NCI-H128 (cell line): ENCODE data around the gene GPR55.

ENCODE experiments used
- DNase-seq: peaks from one replicate; lab custom pipeline; 2025; ENCODE audit not compliant: unreplicated experiment; lab: John Stamatoyannopoulos, UW

GPR55 gene

DNA sequence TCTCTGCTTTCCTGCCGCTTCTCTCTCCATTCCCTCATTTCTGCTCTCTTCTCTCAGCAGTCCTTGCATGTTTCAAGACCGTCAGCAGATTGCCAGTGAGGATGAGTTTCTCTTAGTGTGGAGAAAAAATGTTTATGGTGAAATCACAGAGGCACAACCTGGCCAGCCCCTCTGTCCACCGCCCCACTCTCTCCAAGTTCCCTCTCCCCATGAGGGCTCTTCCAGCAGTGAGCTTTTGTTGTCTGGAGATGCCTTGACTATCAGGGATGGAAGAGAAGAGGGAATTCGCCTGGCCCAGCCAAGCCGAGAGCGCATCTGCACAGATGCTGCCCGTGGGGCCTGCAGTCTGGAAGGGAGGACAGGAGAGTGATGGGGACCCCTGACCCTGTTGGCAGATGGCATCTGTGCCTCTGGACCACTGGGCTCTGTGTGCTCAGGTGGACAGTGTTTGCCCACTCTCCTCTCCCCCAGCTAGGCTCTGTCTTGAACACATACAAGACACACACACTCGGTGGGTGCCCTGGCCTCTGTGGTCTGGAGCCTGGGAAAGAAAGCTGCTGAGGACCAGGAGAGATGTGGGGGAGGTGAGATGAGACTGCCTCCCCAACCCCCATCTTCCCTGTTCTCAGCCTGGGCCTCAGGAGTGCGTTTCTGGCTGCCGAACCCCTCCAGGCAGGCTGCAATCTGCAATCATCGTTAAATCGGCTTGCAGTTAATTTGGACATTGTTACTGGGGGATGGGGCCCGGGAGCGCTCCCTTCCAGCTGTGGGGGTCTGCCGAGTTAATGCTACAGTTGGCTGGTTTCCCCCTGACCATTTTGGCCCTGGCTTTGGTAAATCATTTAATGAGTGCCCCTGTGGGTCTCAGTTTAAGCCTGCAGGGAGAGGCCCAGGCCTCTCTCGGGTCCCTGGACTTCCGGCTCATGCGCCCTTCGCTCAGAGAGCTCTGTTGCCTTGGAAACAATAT, 55.8 kb downstream of the GPR55 start:
- DNase-seq = no peak

DNA sequence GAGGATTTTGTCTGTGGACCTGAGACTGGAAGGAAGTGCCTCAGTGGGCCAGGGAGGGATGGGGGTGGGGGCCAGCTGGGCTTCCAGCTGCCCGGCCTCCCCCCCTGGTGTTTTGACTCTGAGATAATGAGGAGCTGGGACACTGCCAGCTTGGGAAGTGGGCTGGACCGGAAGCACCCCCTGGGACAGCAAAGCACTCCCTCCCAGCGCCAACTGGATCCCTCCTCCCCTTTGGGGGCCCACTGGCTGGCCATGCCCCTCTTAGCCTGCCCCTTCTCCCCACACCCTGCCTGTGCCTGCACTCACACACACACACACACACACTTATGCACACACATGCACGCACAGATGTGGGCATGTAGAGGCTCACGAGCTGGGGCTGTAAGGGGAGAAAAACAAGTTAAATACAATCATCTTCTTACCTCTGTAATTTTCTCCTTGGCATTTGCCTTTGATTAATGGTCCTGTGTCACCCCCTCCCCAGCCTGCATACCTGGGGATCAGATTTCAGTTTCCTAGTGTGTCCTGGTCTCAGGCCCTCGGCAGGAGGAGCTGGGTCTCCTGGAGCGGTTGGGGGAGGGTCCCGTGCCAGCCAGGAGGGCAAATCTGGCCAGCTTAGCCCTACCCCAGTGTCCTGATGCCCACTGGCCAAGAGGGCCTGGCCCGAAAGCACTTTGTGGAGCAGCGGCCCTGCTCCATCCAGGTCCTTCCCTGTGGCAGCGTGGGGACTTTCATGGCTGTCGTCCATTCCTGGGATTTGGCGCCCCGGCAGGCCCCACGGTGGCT, 56.7 kb downstream of the GPR55 start:
- no peak for DNase-seq

DNA sequence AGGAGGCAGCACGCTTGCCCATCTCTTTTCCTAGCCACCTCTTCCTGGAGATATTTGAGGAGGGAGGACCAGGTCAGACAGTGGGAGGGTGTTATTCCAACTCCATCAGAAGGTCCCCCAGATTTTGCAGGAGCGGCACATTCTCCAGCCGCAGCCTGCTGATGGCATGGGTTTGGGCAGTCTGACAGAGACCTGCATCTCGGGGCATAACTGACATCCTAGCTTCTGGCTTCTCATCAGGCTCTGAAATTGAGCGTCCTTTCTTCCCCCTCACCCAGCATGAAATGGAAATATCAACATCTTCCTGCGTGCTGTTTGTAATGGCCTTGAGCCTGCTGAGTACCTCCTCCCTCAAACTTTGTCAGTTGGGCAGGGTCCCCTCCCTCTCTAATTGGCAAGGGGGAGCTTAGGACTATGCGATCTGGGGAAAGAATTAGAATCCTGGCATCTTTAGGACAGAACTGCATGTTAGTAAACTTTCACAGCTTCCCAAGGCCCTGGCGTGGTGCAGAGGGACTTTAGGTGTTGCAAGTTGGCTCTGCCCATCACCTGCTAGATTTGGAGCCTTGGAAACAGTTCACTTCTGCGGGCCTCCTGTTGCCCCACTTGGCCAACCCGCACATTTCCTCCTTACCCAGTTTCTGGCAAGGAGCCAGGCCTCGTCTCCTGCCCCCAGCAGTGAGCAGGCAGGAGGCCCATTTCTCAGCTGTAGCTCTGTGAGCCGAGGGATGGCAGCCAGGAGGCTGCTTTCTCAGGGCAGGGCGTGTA, 58.1 kb downstream of the GPR55 start:
- no peak for DNase-seq

DNA sequence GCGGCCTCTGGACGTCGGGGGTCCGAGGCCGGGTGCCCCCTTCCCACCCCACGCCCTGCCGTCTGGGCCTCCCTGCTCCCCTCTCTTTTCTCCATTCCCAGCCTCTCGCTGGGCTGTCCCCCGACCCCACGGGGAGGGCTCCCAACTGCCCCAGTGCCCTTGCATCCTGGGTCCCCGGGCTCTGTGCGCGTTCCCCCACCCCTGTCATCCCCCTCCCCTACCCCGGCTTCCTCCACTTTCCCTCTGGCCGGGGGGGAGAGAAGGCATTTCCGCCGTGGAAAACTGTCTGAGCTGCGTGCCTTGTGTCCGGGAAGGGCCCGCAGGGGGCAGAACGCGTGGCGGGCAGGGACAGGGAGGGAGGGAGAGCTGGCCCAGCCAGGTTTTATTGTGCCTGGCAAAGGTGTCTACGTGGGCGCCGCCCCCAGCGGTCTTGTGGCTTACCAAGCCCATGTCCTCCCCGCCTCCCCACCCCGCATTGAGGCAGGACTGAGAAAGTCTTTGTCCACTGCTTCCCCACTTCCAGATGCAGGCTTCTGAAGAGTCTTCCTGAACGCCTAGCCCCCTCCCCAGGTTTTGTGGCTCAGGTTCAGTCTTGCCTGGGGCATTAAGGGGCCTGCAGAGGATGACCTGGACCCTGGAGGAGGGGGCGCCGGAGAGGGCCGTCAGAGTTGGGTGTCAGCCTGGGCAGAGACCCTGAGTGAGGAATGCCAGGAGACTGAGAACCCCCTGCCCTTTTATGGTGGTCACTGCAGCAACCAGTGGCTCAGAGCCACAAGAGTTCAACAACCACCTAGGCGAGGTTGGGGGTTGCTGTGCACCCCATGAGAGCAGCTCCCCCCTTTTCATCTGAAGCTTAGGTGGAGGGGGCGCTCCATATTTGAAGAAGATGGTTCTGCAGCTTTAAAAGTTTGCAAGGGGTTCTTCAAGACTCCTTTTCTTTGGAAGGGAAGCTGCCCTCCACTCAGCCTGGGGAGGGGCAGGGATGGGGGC, 59.0 kb downstream of the GPR55 start:
- DNase-seq = no peak

DNA sequence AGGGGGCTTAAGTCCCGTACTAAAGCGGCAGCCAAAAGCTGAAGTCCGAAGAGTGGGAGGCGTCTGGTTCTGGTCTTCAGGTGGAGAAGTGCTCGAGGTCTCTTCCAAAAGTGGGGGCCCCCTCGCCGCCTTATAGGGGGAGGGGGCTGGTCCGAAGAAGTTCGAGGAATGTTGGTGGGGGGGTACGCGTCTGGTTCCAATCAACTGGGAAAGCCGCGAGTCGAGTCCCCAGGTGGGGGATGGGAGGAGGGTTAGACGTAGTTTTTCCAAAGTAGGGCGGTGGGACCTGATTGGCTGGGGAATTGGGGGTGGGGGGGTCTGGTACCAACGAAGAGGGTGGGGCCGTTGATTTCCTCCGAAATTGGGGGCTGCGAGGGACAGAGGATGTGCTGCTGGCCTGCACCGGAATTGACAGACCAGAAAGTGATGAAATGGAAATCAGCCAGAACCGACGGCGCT, 59.7 kb downstream of the GPR55 start:
- no peak for DNase-seq

DNA sequence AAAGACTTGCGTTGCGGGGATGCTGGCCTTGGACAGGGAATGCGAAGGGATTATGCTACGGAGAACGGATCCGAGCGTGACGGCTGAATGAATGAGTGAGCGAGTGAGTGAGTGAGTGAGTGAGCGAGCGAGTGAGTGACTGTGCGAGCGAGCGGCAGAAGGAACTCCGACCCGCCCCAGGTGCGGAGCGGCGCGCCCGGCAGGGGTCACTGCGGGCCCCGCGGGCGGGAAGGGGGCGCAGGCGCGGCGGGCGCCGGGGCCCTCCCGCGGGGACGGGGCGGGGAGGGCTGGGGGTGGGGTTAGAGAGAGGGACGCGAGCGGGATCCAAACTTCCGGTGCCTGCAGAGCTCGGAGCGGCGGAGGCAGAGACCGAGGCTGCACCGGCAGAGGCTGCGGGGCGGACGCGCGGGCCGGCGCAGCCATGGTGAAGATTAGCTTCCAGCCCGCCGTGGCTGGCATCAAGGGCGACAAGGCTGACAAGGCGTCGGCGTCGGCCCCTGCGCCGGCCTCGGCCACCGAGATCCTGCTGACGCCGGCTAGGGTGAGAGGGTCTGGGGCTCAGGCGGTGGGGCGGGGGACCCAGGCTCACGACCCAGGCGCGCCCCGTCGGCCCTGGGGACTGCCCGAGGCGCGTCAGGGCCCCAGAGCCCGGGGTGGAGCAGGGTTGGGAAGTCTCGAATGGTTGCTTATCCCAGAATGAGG, 60.3 kb downstream of the GPR55 start, which contains the start of gene ITM2C:
ITM2C (plus strand) TSS at position 338 of the 702 bp plus-strand sequence; CDS start at position 422, 84 bp downstream.
- no peak for DNase-seq

DNA sequence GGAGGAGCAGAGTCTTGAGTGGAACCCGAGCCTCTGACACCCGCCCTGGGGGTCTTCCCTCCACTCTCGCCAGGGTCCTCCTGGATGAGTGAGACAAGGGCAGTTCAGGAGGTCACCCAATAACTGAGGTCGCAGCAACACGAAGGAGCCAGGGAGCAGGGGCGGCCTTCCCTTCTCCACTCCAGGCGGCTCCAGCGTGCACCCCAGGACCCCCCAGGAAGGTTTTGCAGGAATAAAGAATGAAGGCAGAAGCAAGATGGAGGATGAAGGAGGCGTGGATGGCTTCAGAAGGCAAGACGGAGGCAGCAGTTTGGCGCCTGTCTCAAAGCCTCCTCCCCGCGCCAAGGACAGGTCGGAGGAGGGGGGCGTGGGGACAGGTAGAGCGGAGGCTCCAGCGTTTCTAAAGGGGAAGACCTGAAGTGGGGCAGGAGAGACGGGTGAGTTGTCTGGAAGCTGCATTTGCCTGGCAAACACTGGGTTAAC, 60.9 kb downstream of the GPR55 start:
- DNase-seq = no peak

DNA sequence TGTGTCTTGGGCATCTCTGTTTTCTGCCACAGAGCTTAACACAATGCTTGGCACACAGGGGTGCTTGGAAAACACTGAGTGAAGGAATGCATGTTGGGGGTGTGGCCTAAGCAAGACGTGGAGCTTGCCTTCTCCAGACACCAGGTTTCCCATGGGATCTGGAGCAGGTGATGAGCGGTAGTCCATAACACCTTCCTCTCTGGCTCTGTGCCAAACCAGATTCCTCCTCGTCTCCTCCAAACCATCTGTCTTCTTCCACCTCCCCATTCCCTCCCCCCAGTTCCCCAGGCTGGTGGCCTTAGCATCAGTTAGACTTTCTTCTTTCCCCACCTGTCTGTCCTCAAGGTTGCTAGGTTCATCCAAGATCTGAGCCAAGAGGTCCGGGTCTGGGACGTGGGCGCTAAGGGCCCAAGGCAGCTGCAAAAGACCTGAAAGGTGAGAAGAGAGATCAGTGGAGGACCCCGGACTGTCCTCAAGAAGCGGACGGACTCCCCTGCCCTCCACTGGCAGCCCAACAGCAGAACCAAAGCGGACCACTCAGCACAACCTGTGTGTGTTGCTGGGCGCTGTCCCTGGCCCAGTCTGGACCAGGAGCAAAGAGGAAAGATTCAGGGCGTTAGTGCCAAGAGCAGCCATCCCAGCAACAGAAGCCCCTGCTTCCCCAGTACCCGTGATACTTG, 61.5 kb downstream of the GPR55 start:
- no peak for DNase-seq

DNA sequence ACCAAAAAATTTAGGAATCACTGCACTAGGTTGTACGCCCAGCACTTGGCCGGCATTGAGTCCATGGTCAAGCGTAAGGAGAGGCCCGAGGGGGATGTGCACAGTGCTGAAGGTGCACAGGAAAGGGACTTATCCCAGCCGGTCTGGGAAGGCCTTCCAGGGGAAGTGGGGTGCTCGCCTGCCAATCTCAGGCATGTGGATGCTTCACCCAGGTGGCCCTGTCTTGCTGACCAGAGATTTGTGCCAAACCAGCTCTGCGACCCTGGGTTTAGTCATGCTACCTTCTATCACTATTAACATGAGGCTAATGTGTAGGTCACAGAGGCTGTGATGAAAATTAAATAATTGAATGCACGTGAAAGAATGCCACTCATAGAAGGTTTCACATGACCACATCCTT, 62.0 kb downstream of the GPR55 start:
- no peak for DNase-seq

DNA sequence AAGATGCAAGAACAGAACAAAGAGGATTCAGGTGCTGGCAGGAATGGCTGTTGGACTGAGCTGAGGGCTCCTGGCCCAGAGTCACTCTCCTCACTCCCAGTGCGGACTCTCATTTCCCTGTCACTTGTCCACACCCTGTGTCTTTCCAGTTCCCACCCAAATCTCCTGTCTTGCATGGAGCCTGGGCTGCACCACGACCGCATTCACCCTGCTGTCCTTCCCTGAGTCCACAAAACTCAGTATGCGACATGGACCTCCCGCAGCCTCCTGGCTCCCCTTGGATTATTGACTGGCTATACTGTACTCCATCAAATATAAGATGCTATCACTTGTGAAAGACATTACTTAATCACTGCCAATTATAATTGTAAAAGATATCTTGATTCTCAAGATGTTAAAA, 62.8 kb downstream of the GPR55 start:
- no peak for DNase-seq

DNA sequence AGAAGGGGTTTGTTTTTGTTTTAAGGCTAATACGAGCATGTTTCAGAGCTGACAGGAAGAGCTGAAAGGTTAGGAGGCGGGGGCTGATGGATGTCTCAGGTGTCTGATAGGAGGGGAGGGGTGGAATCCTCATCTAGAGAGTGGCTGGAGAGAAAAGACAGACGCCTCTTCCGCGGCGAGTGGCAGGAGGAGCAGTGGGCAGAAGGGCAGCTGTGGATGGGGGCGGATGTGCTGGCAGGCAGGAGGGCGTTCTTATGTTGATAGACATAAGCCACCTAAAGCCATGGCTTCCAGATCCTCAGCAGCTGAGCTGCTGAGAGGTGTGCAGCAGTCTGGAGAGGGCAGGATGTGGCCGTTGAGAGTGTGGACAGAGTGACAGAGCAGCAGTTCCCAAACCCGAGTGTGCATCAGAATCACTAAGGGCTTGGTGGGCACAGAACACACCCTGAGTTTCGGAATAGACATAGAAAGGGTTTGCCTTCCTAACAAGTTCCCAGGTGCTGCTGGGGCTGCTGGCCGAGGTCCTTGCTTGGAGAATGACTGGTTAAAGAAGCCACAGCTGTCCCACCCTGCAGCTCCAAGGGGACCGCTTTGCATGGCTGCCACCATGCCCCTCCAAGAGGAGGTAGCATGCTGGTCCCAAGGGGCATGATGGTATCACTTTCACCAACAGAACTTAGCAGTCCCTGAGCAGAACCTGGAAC, 63.3 kb downstream of the GPR55 start:
- no peak for DNase-seq
